GM10248 (cell line): ENCODE measurements around the gene ASAH2.

Experiments used
- CTCF ChIA-PET: fragments of 300-600 bp; sonication (Branson Sonifier 250); formaldehyde crosslinking; extraction: SDS; loops from one replicate; lab custom pipeline; 2021; ENCODE audit warnings: antibody characterized with exemption; lab: Yijun Ruan, JAX
- POLR2A ChIA-PET: fragments of 350-650 bp; sonication (Branson Sonifier 250); formaldehyde crosslinking; extraction: SDS; loops from one replicate; lab custom pipeline; 2020; ENCODE audit warnings: antibody characterized with exemption; lab: Yijun Ruan, JAX
- DNase-seq: peaks from one replicate; pipeline ENCODE4 v3.0.0; 2012; ENCODE audit errors: extremely low spot score
- CTCF ChIP-seq: IDR thresholded peaks from 2 replicates; pipeline ENCODE4 v1.5.1; 2012; ENCODE audit warnings: mild to moderate bottlenecking, low read depth; ENCODE audit errors: extremely low read depth, missing control alignments, control extremely low read depth

ASAH2 gene

DNA sequence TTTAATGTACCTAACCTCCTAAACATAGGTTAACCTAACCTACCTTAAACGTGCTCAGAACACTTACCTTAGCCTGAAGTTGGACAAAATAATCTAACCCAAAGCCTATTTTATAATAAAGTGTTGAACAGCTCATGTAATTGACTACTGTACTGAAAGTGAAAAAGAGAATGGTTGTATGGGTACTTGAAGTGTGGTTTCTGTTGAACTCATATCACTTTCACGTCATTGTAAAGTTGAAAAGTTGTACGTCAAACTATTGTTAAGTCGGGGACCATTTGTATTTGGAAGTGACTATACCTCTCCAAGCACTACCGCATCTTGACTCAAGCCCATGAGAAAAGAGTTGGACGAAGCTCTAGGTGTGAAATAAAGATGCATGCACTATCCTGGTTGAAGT is 37.9 kb upstream of the ASAH2 start:
- TF ChIP-seq CTCF = no peak
- POLR2A ChIA-PET = no interaction called here

DNA sequence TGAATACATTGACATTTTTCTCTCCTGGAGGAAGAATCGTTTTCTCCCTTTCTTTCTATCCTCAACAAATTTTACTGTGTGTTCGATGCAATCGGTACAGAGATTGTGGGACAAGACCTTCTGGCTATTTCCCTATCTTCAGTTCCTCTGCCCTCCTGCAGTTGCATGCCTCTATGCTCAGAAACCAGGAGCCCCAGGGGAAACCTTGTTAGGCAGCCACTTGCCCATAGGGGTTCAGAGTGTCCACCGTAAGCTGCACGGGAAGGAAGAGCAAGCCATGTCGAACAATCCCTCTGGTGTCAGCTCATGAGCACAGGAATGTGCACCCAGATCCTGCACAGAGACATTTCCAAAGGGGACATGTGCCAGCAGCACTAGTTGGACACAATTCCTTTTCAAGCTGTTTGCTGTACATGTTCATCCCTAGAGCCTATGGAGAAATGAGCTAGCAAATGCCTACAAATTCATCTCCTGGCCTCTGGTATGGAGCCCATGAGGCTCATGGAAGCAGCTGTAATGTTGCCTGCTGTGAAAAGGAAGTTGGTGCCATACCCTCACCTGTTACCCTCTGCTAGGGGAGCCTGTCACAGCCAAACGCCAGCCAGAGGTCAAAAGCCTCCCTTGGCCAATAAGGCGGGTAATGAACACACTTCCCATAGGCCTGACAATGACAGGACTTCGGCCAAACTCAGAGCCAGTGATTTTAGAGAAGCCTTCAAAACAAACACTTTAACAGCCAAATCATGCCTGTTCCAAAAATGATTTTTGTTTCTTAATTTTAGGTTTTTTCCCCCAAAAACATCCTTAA is 35.9 kb upstream of the ASAH2 start:
- DNase-seq = no peak
- POLR2A ChIA-PET = no interaction called here
- CTCF ChIA-PET = interaction anchor here (1.2 to 3.7 kb wide), 3 partner anchors 11 to 15 kb away, joined by 3 to 21 read pairs (median 4); no protein-coding TSS in a partner anchor
- TF ChIP-seq CTCF = no peak

More for the DNA sequence above, 37.9 kb upstream of the ASAH2 start:
- CTCF ChIA-PET = interaction anchor here (1.2 to 3.7 kb wide), 2 partner anchors 13 to 24 kb away, joined by 3 to 21 read pairs; no protein-coding TSS in a partner anchor
- no peak for DNase-seq

- ChIA-PET POLR2A (no interaction called here), CTCF (interaction anchor here (1.2 to 3.7 kb wide), 3 partner anchors 11 to 15 kb away, joined by 3 to 21 read pairs (median 4); no protein-coding TSS in a partner anchor)
- DNase-seq = no peak
- no peak for TF ChIP-seq CTCF
Observed at GRCh38 chr10:50286517-50286916, 35.2 kb upstream of the ASAH2 start.

- POLR2A ChIA-PET = no interaction called here
- CTCF ChIA-PET = interaction anchor here (0.9 to 1.6 kb wide), 2 partner anchors 22 to 29 kb away, joined by 5 to 6 read pairs; no protein-coding TSS in a partner anchor
- DNase-seq = no peak
- no peak for TF ChIP-seq CTCF
Observed at GRCh38 chr10:50281967-50282522, 30.7 kb upstream of the ASAH2 start.

DNA sequence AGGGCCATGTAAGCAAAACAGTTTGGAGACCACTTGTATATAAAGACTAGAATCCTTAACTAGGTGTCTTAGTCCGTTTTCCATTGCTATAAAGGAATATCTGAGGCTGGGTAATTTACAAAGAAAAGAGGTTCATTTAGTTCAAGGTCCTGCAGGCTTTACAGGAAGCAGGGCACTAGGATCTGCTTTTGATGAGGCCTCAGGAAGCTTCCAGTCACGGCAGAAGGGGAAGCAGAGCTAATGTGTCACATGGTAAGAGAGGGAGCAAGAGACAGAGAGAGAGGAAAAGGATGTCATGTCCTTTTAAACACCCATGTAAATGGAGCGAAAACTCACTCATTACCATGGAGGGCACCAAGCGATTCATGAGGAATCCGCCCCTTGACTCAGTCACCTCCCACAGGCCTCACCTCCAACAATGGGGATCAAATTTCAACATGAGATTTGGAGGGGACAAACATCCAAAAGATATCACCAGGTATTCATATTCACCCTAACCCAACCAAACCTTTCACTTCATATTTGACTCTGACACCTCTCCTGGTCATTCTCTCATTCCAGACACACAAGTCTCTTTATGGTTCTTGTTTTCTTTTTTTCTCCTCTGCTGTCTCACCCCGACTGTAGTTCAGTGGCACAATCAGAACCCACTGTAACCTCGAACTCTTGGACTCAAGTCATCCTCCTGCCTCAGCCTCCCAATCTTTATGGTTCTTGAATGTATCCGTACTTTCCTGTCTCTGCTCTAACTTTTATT is 30.1 kb upstream of the ASAH2 start:
- CTCF ChIA-PET = interaction anchor here (0.9 to 1.6 kb wide), 2 partner anchors 21 to 30 kb away, joined by 5 to 6 read pairs; no protein-coding TSS in a partner anchor
- no peak for DNase-seq
- no peak for TF ChIP-seq CTCF
- POLR2A ChIA-PET = no interaction called here
